CD4-positive, alpha-beta T cell treated with Interleukin-15 for 4 hours (primary cell): Measurements from ENCODE around the gene KRT7.

ENCODE experiments used
- DNase-seq: peaks from one replicate; pipeline ENCODE4 v3.0.0-alpha.2; 2020; ENCODE audit warnings: low spot score

KRT7 gene

DNA sequence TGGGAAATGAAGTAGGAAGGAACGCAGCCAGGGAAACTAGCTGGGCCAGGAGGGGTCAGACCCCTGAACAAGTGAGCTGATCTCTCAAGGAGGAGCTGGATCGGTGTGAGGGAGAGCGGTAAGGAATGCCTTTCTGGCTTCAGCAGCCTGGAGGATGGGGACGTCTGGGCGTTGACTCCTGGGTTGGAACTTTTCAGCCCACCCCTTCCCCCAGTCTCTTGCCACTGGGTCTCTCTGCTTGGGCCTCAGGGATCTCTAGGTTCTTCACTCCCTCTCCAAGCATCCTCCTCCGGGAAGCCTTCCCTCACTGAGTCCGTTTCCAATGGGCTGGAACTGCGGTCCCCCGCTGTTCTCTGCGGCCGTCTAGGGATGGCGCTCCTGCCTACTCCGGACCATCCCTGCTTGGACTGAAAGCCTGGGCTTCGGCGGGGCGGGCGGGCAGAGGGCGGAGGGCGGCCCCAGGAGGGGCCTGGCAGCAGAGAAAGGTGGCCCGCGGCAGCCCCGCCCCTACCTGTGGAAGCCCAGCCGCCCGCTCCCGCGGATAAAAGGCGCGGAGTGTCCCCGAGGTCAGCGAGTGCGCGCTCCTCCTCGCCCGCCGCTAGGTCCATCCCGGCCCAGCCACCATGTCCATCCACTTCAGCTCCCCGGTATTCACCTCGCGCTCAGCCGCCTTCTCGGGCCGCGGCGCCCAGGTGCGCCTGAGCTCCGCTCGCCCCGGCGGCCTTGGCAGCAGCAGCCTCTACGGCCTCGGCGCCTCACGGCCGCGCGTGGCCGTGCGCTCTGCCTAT, at the start of gene KRT7:
TSS of gene KRT7 (plus strand) at position 570 of the 788 bp plus-strand sequence. CDS start at position 624, 54 bp downstream.
- DNase-seq, result no peak

DNA sequence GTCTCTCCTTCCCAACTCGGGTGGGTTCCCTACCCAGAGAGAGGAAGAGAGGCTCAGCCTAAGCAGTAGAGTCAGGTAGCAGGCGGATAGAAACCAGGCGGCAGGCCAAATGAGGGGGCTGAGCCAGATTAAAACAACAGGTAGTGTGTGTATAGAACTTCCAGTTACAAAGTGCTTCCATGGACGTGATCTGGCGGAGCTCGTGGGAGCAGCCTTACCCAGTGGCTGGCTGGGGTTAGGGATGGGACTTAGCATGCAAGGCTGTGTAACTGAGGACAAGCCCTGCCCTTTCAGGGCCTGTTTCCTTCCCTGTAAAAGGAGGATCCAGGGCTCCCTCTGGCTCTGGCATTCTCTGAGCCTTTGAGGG, 49.5 kb upstream of the KRT7 start:
- no peak for DNase-seq

DNA sequence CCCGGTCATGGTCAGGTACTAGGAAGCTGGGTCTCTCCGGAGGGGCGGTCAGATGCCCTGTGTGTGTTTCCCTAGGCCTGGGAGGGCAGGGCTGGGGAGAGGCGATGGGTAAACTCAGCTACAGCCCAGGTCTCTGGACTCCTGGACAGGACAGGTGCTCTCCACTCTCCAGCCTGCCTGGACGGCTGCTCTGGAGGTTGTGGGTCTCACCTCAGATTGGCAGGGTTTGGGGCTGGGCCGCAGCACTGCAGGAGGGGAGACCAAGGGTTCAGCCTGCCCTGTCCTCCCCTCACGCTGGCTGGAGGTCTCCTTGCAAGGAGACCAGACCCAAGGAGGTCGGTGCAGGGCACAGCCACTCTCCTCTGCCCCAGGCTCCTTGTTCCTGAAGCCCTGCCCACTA, 49.1 kb upstream of the KRT7 start:
- DNase-seq, result no peak

DNA sequence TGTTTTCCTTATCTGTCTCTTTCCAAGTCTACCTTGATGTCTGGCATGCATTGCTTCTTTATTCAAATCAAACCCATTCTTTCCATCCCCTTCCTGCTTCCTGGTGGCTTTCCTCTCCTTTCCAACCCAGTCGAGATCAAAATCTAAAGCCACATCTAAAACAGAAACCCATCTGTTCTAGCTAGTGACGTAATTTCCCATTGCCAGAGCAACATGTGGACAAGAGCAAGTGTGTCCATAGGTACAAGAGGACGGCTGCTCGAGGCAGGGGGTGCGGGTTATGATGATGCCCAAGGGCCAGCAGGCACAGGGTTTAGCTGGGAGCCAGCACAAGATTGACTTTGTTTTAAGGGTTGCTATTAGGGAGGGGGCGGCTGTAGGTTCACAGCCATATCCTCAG, 48.2 kb upstream of the KRT7 start:
- DNase-seq, result no peak

DNA sequence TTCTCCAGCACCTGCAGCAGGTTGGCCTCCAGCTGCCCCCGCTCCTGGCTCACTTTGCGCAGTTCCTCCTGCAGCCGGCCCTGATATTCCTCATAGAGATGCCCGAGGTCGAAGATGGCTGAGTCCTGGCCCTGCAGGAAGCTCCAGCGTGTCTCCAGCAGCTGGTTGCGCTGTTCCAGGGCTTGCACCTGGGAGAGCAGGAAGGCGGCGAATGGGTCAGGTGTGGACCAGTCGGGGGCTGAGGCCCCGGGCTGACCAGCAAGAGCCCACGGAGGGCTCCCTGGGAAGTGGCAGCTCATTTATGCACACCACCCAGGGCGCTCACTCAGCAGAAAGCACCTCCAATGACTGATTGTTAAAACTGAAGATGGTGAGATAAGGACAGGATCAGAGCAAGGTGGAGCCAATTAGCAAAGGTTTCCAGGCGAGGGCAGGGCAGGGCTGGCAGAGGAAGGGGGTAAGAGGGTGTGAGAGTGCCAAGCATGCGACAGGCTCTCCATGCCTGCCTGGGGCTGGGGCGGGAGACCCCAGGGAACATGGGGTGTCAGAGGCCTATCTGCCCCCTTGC, 47.6 kb upstream of the KRT7 start:
- DNase-seq, result no peak

DNA sequence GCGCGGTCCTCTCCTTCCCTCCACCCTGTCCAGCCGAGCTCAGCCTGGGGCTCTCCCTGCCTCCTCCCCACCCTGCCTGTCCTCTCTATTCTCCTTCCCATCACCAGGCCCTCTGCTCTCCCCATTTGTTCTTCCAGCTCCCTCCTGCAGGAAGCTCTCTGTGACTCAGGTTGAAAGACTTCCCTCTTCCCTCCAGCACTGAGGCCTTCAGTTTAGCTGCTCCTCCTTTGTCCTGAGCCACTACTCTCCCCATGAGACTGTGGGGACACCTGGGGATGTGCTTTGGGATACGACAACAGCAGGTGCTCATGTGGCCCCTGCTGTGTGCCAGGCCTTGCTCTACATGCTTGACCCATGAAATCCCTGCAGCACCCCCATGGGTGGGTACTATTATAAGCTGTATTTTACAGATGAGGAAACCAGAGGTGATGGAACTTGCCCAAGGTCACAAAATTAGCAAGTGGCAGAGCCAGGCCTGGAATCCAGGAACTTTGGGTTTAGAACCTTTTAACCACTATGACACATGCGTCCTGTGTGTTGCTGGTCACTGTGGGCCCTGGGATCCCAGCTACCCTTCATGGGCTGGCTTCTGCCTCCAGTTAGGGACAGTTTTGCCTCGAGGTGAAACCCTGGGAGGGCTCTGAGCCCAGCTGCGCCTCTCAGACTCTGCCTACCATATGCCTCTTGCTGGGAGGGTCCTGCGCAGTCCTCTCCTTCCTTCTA, 46.8 kb upstream of the KRT7 start:
- no peak for DNase-seq

DNA sequence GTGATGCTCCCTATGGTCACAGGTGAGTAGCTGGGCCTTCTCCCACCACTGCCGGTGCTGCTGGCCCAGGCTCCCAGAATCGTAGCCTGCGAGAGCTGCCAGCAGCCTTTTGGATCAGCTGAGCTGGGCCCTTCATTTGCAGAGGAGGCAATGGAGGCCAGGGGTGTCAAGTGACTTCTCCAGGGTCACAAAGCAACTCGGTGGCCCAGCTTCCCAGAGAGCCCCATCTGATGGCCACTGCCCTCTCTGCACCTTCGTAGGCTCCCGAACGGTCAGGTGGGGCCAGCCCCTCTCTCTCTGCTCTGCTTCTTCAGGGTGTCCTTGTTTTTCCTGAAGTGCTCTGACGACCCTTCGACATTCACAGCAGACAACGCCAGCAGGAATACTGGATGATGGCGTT, 45.8 kb upstream of the KRT7 start:
- DNase-seq, result no peak

DNA sequence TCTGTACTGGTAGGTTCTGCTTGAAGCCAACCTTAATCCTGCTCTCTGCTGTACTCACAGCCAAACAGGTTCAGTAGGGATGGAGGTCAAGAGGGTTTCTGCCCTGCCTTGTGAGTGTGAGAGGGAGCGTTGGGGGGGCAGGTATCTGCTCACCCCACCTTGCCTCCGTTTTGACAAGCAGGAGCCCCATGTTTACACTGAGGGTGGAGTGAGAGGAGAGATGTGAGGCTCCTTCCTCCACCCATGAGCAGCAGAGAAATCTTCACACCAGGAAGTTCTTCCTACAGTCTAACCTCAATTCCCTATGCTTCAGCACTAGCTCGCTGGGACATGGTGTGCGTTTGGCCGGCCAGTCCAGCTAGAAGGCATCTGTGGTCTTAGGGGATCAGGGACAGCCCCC, 45.4 kb upstream of the KRT7 start:
- no peak for DNase-seq

DNA sequence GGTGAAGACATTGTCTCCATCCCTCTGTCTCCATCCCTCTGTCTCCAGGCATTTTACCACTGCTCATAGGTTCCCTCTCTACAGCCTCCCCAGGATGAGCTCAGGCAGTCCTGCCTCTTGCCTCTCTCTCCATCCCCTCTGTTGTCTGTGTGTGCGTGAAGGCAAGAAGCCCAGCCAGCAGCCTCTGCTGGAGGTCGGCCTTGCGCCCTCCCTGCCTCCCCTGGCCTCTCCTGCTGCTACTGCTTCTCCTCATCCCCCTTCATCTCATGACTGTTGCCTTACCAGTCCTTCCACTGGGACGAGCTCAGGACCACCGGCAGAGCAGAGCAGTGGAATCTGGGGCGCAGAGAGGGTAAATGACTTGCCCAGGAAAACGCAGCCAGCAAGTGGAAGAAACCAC, 44.4 kb upstream of the KRT7 start:
- DNase-seq, result no peak

DNA sequence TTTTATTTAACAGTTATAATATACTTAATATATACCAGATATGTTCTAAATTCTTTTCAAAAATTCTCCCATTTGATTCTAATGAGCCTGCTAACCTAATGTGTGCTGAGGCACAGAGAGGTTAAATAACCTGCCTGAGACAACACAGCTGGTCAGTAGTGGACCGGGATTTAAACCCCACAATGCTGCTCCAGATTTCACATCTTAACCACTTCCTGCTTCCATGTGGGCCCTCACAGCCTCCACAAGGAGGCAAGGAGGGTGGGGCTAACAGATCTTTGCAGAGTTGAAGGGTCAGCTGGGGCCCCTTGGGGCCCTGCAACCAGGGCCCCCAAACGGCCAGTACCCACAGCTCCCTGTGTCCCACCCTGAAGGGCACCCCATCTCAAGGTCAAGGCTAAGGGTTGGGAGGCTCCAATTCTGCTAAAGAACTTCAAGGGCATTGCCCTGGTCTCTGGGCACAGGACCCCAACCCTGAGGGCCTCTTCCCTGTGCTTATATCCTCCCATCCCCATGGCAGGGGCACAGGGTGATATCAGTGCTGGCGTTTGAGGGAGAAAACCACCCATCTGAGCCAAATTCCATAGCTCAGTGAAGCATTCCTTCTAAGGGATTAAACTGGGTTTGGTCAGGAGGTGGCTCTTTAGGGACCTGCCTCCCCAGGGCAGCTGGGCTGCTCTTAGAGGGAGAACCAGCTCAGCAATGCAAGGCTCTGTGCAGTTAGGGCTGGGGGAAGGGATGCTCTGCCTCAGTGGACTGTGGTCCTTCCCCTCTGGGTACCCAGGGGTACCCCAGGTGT, 43.5 kb upstream of the KRT7 start:
- no peak for DNase-seq

DNA sequence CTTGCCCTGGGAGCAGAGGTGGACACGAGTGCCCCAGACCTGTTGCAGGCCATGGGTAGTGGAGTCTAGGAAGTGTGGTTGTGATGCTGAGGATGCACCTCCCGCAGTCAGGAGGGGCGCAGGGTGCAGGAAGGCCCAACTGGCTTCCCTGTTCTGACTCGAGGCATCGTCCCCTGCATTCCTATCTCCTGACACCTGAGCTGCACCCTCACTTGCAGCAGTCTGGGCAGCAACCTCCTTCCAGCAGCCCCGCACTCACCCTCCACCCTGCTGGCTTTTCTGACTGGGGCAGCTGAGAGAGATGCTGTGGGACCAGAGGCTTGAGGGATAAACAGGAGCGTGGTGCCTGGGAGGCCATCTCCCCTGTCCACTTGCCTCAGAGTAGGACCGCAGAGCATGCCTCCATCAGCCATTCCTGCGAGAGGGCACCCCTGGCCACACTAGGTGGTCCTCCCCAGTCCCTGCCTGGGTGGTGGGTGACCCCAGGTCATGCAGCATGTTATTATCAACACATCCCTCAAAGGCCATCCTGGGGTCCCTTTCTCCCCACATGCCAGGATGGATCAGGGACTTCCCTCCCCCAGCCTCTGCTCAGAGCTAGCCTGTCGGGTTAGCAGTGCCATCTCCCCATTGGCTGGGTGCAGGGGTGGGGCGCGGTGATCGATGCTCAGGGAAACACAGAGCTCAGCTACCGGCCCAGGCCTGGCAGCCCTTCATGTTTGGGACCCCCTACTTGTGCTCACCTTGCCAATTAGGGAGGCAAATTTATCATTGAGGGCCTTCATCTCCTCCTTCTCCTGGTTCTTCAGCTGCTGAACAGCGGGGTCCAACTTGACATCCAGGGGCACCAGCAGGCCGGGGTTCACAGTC, 41.9 kb upstream of the KRT7 start:
- DNase-seq, result no peak

DNA sequence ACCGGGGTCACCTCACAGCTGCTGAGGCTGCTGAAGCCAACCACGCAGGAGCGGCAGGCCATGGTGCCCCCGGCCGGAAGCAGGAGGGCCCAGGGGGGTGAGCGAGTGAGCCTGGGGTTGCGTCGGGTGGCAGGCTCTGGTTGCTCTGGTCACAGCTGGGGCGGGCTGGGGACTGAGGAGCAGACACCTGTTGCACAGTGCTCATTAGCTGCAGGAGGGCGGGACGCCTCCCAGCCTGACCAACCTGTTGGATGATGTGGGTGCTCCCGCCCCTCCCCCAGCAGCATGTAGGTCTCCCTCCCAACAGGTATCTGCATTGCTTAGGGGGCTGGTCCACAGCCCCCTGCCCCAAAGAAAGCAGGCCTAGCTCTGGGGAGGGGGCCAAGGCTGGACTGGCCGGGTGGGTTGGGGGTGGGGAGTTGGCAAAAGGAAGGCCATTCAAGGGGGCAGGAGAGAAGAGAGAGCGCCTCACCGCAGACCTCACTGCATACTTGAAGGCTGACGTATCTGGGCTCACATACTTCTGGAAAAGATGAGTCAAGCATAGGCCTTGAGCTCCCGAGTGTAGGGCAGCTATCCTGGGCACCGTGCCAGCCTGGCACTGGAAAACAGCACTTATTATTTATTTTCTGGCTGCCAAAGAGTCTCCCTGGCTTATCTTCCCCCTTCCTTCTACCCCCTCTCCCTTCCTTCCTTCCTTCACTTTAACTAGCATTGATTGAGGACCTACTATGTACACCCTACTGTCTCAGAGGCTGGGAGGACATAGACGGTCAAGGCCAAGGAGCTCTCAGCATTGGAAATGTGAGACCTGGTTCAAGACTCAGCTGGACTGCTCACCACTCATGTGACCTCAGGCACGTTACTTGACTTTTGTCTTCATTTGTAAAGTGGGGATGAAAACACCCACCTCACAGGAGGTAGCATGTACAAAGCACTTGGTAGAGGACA, 40.9 kb upstream of the KRT7 start, which contains the start of gene KRT80:
TSS of gene KRT80 (minus strand) at position 174 of the 951 bp plus-strand sequence. CDS start at position 62, 112 bp downstream.
- DNase-seq, result no peak

DNA sequence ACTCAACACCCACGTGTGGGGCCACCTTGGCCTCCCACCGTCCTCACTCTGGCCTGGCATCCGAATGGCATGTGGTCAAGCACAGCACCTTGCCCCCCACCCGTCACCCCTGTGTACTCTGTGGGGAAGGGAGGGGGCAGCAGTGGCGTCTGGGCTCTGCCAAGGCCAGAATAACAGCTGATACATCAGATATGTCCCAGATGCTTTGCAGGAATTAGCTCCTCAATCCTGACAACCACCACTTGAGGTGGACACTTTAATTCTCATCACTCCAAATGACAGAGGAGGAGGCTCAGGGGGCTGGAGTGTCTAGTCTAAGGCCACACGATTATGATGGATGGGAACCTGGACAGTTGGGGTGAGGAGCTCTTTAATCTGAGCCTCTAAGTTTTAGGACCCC, 39.5 kb upstream of the KRT7 start:
- DNase-seq, result no peak

DNA sequence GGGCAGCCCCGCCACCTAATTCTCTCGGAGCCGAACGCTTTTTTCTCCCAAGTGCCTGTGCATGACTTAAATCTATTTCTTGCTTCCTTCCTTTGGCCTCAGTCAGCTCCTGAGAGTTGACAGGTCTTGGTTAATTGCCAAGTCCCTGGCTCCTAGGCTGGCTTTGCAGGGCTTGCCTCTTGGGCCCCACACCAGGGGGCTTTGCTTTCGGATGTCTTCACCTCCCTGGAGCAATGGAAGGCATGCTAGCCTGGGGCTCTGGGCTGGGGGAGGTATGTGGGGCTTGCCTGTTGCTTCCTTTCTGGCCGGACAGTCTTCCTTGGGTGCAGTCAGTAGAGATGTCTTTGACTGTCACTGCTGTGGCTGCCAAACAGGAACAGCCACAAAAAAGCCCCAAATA, 39.1 kb upstream of the KRT7 start:
- DNase-seq, result no peak

DNA sequence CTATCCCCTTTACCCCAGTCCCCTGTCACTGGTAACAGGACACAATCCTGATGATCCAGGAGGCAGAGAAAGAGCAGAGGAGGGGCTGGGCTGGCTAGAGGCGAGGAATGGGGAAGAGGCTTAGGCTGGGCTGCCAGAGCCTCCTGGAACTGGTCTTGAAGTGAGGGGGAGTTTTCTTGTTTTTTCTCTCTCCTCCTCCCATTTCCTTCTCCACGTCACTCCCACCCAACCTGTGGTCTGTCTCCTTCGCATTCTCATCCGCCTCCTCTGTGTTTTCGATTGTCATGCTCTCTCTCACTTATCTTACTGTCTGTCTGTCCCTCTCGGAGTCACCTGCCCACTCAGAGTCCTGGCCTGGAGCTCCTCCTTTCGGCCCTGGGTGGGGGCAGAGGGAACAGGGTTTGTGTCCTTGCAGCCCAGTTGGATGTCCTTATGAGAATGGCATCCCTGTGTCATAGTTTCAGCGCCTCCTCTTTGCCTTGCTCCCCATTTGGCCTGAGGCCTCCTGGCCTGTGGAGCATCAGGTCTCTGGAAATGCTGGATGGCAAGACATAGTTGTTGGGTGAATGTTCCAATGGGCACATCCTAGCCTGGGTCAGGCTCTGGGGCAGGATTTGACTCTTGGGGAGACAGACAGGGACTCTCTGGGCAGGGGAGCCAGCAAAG, 37.8 kb upstream of the KRT7 start:
- no peak for DNase-seq

DNA sequence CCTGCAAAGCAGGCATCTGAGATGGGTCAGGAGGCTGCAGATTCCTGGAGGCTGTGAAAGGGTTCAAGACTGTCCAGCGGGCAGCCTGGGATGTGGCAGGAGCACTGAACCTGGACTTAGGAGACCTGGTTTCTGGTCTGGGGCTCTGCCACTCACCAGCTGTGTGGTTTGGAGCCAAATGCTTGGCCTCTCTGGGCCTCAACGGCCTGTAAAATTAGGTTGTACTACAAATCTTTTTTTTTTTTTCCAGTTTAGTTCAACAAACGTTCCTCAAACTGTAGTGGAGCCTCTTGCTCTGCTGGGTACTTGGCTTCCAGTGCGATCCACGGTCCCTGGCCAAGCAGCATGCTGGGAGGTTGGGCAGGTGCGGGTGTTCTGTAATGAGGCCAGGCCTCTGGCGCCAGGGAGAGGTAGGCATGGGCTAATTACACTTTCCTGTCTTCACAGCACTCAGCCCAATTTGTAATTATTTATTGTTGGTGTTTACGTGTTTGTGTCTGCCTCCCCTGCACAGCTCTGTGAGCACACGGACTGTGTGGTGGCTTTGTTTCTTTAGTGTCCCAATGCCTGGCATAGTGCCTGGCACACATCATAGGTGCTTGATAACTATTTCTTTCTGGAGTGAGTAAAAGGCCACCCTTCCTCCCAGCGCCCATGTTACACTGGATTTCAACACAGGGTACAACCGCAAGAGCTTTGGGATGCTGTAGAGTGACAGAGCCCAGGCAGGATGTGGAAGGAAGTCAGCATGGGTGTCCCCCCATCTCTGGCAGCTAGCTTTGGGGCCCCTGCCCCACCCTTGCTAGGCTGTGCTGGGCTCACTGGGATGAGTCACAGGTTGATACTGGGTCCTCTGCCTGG, 35.4 kb upstream of the KRT7 start:
- DNase-seq, result no peak

DNA sequence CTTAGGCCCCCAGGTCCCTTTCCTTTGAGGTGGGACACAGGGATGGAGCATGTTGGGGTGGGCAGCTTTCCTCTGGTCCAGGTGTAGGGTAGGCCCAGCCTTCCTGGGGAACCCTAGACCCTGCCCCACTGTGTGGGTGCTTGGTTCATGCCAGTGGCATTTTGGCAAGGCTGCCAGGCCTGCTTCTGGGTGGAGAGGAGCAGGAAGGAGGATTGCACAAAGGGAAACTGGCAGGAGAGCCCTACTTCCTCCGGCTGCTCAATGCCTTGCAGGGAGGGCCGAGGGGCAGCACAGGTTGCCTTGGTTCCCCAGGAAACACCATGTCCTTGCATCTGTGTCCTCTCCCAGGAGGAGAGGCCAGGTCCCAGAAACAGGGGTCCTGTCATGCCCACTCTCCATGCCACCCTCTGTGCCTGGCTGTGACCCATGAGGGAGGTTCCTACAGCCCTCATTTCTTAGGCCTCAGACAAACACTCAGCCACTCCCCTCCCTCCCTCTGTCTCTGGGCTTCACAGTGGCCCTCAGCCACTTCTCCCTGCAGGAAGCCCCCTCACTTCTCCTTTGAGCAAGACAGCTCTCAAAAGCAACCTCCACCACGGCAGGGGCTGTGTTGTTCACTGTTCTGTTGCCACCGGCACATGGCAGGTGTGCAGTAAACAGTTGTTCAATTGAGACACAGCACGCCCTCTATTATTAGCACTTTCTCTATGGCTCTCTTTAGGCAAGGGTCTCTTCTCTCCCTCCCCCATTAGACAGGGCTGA, 34.4 kb upstream of the KRT7 start:
- no peak for DNase-seq
